GM19043 (cell line): ENCODE results near the gene LLGL1.
"Not testable (repeated sequence)": the region's sequence is repeated elsewhere in the genome, so short reads cannot be mapped to it uniquely, and the experiment has no call there.

ENCODE experiments used
- ATAC-seq: cut with Tn5 transposase; IDR thresholded peaks from one replicate; pipeline ENCODE4 v1.9.1; 2021; ENCODE audit warnings: low read depth; ENCODE audit not compliant: unreplicated experiment

Gene LLGL1

GRCh38 chr17:18191967-18192366 lies 33.5 kb upstream of the LLGL1 start:
- no peak for ATAC-seq

GRCh38 chr17:18194394-18194793 lies 31.0 kb upstream of the LLGL1 start:
- ATAC-seq, result no peak

DNA sequence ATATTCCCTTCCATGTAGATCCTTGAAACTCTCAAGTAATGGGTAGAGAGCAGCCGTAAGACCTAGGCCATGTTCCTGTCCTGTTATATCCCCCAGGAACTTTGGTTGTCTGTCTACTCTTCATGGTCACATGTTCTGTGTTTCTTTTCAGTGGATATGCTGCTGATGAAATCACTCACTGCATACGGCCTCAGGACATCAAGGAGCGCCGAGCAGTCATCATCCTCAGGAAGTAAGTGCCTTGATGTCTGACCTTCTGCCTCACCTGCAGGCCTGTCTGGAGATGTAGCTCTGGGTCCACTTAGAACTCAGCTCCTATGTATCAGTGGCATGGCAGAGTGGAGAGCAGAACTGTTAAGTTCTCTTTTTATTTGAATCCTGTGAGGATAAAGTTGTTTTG lies 30.6 kb upstream of the LLGL1 start:
- no peak for ATAC-seq

DNA sequence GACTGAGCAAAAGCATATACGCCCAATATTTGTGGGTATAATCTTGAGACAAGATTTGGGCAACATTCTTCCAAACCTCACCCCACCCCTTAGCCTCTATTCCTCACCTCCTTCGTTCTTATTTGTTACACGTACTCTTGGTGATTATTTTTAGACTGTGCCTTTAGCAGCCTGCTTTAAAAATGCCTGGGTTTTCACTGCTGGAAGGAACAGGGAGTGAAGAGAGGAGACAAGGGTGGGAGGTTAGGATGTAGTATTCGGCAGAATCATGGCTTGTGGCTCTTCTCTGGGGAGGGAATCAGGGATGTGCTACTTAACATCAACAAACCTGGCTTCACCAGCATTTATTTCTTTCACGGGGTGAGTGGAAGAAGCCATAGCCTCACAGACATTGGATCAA lies 30.2 kb upstream of the LLGL1 start:
- no peak for ATAC-seq

GRCh38 chr17:18197535-18198194 lies 27.8 kb upstream of the LLGL1 start:
- ATAC-seq, result no peak

DNA sequence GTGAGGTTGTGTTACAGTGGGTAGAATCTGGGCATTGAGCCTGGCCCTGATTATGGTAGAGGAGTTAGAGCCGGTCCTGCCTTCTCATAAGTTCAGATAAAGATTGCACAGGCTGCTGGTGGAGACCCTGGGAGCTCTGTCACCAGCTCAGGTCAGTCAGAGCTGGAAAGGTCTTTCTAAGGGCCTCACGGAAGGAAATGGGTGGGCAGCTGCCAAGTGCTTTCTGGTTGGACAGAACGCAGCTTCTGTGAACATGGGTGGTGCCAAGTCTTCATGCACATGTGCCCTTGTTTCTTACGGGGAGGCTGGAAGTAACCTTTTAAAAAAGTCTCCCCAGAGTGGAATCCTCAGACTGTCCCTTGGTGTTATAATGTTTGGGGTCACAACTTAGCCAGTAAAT lies 26.9 kb upstream of the LLGL1 start:
- ATAC-seq, result no peak

DNA sequence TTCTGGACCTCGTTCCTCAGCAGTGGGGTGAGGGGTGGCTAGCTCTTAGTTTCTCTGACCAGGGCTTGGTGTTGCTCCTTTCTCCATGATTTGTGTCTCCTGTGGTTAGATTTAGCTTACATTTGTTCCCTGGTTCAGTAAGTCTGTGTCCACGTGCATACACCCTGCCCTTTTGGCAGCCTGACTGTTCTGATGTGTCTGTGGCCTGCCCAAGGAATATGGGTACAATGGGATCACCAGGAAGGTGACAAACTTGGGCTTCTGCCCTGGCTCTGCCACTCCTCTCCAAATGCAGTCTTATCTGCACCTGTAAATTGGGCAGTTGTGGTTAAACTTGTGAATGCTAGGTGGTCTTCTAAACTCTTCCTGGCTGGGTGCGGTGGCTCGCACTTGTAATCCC lies 24.3 kb upstream of the LLGL1 start:
- ATAC-seq, result no peak

DNA sequence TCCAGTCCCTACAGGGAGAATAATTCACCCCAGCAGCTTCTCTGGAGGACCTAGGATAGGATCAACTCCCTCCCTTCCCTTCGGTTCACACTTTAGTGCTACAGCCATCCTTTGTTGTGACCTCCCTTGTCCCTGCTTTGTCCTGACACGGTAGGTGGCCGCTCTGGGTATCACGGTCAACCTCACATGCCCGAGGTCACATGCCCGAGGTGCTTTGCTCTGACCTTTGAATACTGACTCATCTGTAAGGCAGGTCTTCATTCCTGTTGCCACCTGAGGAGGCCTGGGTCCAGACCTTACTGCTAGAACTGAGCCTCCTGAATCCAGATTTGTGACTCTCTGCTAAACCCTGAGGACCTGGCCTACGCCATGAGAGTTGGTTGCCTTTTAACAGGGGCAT lies 22.1 kb upstream of the LLGL1 start:
- no peak for ATAC-seq

DNA sequence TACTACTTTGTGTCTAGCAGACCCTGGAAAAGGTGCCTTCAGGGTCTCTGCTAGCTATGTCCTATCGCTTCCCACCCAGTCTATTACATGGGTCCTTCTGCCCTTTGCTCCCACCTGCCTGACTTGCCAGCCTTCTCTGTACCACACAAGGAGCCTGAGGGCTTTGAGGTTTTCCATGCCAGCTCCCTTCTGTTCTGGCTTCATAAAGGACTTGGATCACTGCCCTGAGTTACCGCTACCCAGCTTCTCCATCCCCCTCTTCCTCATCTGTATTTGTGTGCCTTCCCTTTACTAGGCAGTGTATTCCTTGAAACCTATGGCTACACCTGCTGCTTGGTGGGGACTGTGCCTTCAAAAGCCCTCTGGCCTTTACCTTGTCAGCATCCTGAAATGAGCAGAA lies 19.6 kb upstream of the LLGL1 start:
- ATAC-seq, result no peak

DNA sequence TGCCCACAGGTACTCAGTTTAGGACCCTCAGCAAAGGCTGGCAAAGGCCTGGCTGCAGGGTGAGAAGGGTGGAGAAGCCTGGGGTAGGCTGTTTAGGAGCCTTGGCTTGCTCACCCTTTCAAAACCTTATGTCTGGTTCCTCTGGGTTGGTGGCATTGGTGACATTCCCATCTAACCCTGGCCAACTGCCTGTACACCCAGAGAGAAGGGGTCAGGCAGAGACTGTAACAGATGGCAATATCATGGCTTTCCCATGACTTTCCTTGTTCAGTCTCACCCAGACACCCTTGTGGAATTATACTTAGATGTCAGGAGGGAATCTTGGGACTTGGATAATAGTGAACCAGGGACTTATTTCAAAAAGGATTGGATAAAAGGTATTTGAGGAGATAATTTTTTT lies 18.5 kb upstream of the LLGL1 start:
- no peak for ATAC-seq

- ATAC-seq, result no peak
These were observed 17.3 kb upstream of the LLGL1 start for GRCh38 chr17:18208092-18208491.

- ATAC-seq, result no peak
These were observed 11.7 kb upstream of the LLGL1 start for GRCh38 chr17:18213666-18214270.

- ATAC-seq, result not testable (repeated sequence)
These were observed 8.5 kb upstream of the LLGL1 start for GRCh38 chr17:18216906-18217305.

- ATAC-seq, result no peak
These were observed 7.9 kb upstream of the LLGL1 start for GRCh38 chr17:18217412-18218015.

DNA sequence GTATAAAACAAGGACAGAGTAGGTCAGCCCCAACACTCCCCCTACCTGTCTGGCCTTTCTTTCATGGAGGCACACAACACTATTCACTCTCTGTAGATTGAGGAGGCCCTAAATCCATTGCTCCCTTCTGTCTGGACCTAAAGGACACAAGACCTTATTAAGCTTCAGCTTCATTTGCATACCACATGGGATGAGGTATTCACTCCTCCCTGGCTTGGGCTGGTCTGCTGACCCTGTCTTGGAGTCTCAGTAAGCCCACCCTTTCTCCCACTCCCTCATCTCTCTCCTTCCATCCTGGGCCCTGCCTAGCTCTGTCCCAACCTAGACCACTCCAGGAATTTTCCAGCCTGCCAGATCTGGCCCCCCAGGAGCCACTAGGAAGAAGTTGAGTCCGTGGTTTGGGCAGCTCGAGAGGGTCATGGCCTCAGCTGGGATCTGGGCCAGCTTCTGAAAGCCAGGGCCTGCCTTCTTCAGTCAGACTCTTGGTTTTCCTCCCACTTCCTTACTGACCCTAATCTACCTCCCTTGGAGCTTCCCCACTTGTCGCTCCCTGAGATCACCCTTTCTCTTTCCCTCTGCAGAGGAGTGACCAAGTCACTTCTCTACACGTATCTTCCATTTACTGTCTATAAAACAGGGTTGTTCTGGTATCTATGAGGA lies 6.5 kb upstream of the LLGL1 start:
- no peak for ATAC-seq

- ATAC-seq, result no peak
These were observed 1.4 kb upstream of the LLGL1 start for GRCh38 chr17:18224053-18224386.

- no peak for ATAC-seq
These were observed 881 bp upstream of the LLGL1 start for GRCh38 chr17:18224387-18225120.

- peak; percentile 5 for ATAC-seq
These were observed 328 bp downstream of the LLGL1 start for GRCh38 chr17:18225642-18226283.

GRCh38 chr17:18226284-18226945 lies 980 bp downstream of the LLGL1 start:
- no peak for ATAC-seq

DNA sequence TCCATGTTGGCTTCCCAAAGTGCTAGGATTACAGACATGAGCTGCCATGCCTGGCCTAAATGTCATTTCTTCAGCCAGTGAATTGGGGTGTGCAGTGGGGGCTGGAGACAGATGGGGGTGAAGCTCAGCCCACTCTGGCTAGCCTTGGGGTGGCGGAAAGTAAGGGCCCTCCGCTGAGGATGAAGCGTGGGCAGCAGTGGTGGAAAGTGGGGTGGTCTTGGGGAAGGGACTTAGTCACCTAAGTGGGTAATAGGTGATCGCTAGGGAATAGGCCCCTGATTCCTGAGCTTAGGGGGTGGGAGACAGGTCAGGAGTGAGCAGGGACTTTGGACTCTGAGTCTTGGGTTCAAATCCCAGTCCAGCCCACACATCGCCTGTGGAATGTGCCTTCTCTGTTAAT lies 2.2 kb downstream of the LLGL1 start:
- no peak for ATAC-seq
